CD14-positive monocyte (primary cell): ENCODE results near the gene THSD7A. TPM values are rescaled to one million over a fixed set of nuclear protein-coding genes. Genes with fewer than 3 reads are reported as not detected.

Experiments used
- DNase-seq, 3 donors: peaks; one replicate each; pipeline ENCODE4 v3.0.0-alpha.2; 2011 to 2022
- H2AFZ ChIP-seq: 2 replicates; pipeline ENCODE4 v1.6.0; 2012; ENCODE audit warnings: mild to moderate bottlenecking, low read depth, low read length, inconsistent platforms; ENCODE audit not compliant: insufficient read depth, poor library complexity, severe bottlenecking
- H3K27ac ChIP-seq, 2 donors: 1 replicate in 1 of 2; 2 replicates in 1 of 2; pipeline ENCODE4 v1.5.1; 2012 to 2013; ENCODE audit warnings: low read length in 2 of 2, control low read depth in 1 of 2, inconsistent platforms in 1 of 2, low read depth in 1 of 2, mild to moderate bottlenecking in 1 of 2
- H3K27me3 ChIP-seq, 2 donors: one replicate each; pipeline versions ENCODE4 v1.6.0 to v1.6.1; 2011 to 2013; ENCODE audit warnings: low read length in 2 of 2; ENCODE audit not compliant: control insufficient read depth in 2 of 2, insufficient read depth in 2 of 2
- H3K36me3 ChIP-seq, 2 donors: replicated peaks in 1 of 2; 1 replicate in 1 of 2; 2 replicates in 1 of 2; pipeline versions ENCODE4 v1.5.1 to v1.6.1; 2012 to 2013; ENCODE audit warnings: low read length in 2 of 2, control low read depth in 1 of 2, inconsistent platforms in 1 of 2, mild to moderate bottlenecking in 1 of 2; ENCODE audit not compliant: insufficient read depth in 2 of 2, control insufficient read depth in 1 of 2
- H3K4me1 ChIP-seq, 2 donors: 1 replicate in 1 of 2; 2 replicates in 1 of 2; pipeline versions ENCODE4 v1.5.1 to v1.6.1; 2012 to 2013; ENCODE audit warnings: low read length in 2 of 2, control low read depth in 1 of 2, inconsistent platforms in 1 of 2, mild to moderate bottlenecking in 1 of 2, moderate library complexity in 1 of 2; ENCODE audit not compliant: insufficient read depth in 2 of 2, control insufficient read depth in 1 of 2
- H3K4me2 ChIP-seq: replicated peaks from 2 replicates; pipeline ENCODE3; 2012; ENCODE audit warnings: low read length, moderate library complexity, mild to moderate bottlenecking; ENCODE audit not compliant: poor library complexity, severe bottlenecking; ENCODE audit errors: extremely low read depth
- H3K4me3 ChIP-seq, 3 experiments: fragments of 200-600 bp in 1 of 3; sonication (generic) in 1 of 3; replicated peaks in 1 of 3; 1 replicate in 2 of 3; 2 replicates in 1 of 3; pipeline ENCODE4 v1.5.1; 2011 to 2013; ENCODE audit warnings: low read length in 3 of 3, mild to moderate bottlenecking in 3 of 3, control low read depth in 2 of 3, low read depth in 2 of 3, inconsistent platforms in 1 of 3, moderate library complexity in 1 of 3
- H3K79me2 ChIP-seq: 2 replicates; pipeline ENCODE4 v1.6.0; 2012; ENCODE audit warnings: mild to moderate bottlenecking, control low read depth, inconsistent platforms, low read length, moderate library complexity; ENCODE audit not compliant: insufficient read depth
- H3K9ac ChIP-seq: 2 replicates; pipeline ENCODE4 v1.6.0; 2017; ENCODE audit warnings: low read length, mild to moderate bottlenecking; ENCODE audit not compliant: insufficient read depth, poor library complexity, severe bottlenecking
- H3K9me3 ChIP-seq, 2 donors: replicated peaks in 1 of 2; 1 replicate in 1 of 2; 2 replicates in 1 of 2; pipeline versions ENCODE4 v1.5.1 to v1.6.1; 2012 to 2013; ENCODE audit warnings: low read length in 2 of 2, control low read depth in 1 of 2; ENCODE audit not compliant: control insufficient read depth in 1 of 2, insufficient read depth in 1 of 2
- H4K20me1 ChIP-seq: 2 replicates; pipeline ENCODE4 v1.6.0; 2012; ENCODE audit warnings: mild to moderate bottlenecking, low read length, control low read depth, moderate library complexity; ENCODE audit not compliant: insufficient read depth
- H3K27ac Mint-ChIP-seq, 7 donors: one replicate each; pipeline ENCODE4 v1.8.0; 2020; ENCODE audit warnings: mild to moderate bottlenecking in 7 of 7, mixed read lengths in 7 of 7, moderate library complexity in 6 of 7, inconsistent platforms in 2 of 7
- H3K27me3 Mint-ChIP-seq, 3 donors: one replicate each; pipeline ENCODE4 v1.8.0; 2021 to 2022; ENCODE audit warnings: low read depth in 3 of 3, mild to moderate bottlenecking in 3 of 3, mixed read lengths in 3 of 3, moderate library complexity in 3 of 3, inconsistent platforms in 1 of 3
- H3K36me3 Mint-ChIP-seq, 2 donors: one replicate each; pipeline ENCODE4 v1.8.0; 2020; ENCODE audit warnings: mixed read lengths in 2 of 2, inconsistent platforms in 1 of 2, mild to moderate bottlenecking in 1 of 2
- H3K4me1 Mint-ChIP-seq: one replicate; pipeline ENCODE4 v1.8.0; 2020; ENCODE audit warnings: mild to moderate bottlenecking, mixed read lengths
- H3K4me3 Mint-ChIP-seq, 2 donors: one replicate each; pipeline ENCODE4 v1.8.0; 2020; ENCODE audit warnings: mild to moderate bottlenecking in 2 of 2, mixed read lengths in 2 of 2, moderate library complexity in 1 of 2
- H3K9me3 Mint-ChIP-seq, 7 donors: one replicate each; pipeline ENCODE4 v1.8.0; 2020 to 2022; ENCODE audit warnings: mixed read lengths in 7 of 7, mild to moderate bottlenecking in 6 of 7, moderate library complexity in 6 of 7, inconsistent platforms in 2 of 7
- WGBS: methylation state at CpG from one replicate; pipeline ENCODE4 v1.1.5; 2013; ENCODE audit warnings: missing lambda C conversion rate; ENCODE audit not compliant: insufficient coverage; 5-methylcytosine and 5-hydroxymethylcytosine counted together
- intact Hi-C, 2 donors: fragments of 100-400 bp; cut with micrococcal nuclease; formaldehyde crosslinking; loops; one replicate each; pipeline versions ENCODE4 v1.15.0 to v1.15.1; 2023
- polyA plus RNA-seq, 3 donors: library from polyadenylated mRNA; depleted of rRNA in 1 of 3; unstranded in 2 of 3; stranded (reverse) in 1 of 3; fragments of 300-500 nt in 2 of 3; fragments of >200 nt in 1 of 3; fragmentation: Illumina TruSeq in 2 of 3; gene quantifications; 1 replicate in 2 of 3; 2 replicates in 1 of 3; pipeline ENCODE4 v1.2.3, GENCODE V29; 2012 to 2021
- TF ChIP-seq, protein P1 (sequence below): fragments of 200-600 bp; IDR thresholded peaks from one replicate; pipeline ENCODE4 v1.8.0; 2022; ENCODE audit warnings: antibody characterized with exemption, mild to moderate bottlenecking

THSD7A gene
- polyA plus RNA-seq, 3 donors: under 0.01 TPM; not detected in 2

DNA sequence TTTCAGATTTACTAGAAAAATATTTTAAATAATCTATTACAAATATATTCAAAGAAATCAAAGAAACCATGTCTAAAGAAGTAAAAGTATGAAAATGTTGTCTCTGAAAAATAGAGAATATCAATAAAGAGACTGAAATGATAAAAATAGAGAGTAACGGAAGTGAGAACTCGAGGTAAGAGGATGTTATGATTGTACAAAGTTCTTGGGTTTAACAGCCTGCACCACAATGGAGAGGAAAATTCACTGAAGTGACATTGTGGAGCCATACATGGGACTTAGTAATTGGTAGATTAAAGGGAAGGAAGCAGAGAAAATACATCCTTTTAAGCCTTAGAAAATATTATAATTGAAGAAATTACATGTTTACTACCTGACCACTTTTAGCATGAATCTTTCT is 77.9 kb downstream of the THSD7A start:
- no CpG with 5 or more reads among the region's 2 CpGs for WGBS
- Histone ChIP-seq H3K36me3 (no peaks in the 10 kb centered on the region), H3K27ac (no peak overlapping the region), H3K4me1 (no peaks in the 10 kb centered on the region), H3K79me2 (no peaks in the 10 kb centered on the region), H3K9ac (no peak overlapping the region), H3K4me3 (no peak overlapping the region), H4K20me1 (no peaks in the 10 kb centered on the region), H3K9me3 (no peaks in the 10 kb centered on the region), H2AFZ (no peak overlapping the region), H3K4me2 (no peak overlapping the region), H3K27me3 (no peaks in the 10 kb centered on the region)
- TF ChIP-seq, protein P1, sequence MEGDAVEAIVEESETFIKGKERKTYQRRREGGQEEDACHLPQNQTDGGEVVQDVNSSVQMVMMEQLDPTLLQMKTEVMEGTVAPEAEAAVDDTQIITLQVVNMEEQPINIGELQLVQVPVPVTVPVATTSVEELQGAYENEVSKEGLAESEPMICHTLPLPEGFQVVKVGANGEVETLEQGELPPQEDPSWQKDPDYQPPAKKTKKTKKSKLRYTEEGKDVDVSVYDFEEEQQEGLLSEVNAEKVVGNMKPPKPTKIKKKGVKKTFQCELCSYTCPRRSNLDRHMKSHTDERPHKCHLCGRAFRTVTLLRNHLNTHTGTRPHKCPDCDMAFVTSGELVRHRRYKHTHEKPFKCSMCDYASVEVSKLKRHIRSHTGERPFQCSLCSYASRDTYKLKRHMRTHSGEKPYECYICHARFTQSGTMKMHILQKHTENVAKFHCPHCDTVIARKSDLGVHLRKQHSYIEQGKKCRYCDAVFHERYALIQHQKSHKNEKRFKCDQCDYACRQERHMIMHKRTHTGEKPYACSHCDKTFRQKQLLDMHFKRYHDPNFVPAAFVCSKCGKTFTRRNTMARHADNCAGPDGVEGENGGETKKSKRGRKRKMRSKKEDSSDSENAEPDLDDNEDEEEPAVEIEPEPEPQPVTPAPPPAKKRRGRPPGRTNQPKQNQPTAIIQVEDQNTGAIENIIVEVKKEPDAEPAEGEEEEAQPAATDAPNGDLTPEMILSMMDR: no peak
- H3K4me3 Mint-ChIP-seq: no peak overlapping the region
- no peaks in the 10 kb centered on the region for H3K27me3 Mint-ChIP-seq
- no peak for DNase-seq
- no peaks in the 10 kb centered on the region for H3K36me3 Mint-ChIP-seq
- intact Hi-C loops: no loop called here
- peaks cover 0 to 2% (median 0%) of the 10 kb centered on the region in 7 donors for H3K9me3 Mint-ChIP-seq
- no peak overlapping the region for H3K27ac Mint-ChIP-seq
- no peaks in the 10 kb centered on the region for H3K4me1 Mint-ChIP-seq

DNA sequence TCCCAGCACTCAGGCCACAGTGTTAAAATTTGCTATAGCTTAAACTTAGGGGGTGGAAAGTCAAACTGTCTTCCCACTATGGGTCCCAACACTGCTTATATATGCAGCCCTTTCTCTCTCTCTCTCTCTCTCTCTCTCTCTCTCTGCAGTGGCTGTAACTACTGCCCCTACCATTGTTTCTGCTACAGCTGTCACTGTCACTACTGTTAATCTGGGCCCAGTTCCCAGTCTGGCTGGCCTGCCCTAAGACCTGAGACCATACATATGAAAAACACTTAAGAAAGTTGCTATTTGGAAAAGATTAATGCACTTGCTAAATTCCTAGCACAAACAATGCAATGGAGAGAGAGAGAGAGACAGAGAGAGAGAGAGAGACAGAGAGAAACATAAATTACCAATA is 78.6 kb downstream of the THSD7A start:
- H3K4me3 Mint-ChIP-seq: no peak overlapping the region

More for the DNA sequence above, 78.6 kb downstream of the THSD7A start:
- intact Hi-C loops: no loop called here
- no peaks in the 10 kb centered on the region for H3K27me3 ChIP-seq
- Mint-ChIP-seq H3K36me3 (no peaks in the 10 kb centered on the region), H3K27me3 (no peaks in the 10 kb centered on the region), H3K9me3 (peaks cover 0 to 2% (median 0%) of the 10 kb centered on the region in 7 donors), H3K4me1 (no peaks in the 10 kb centered on the region), H3K27ac (no peak overlapping the region)
- no peak overlapping the region for H3K4me3 ChIP-seq
- no peak overlapping the region for H2AFZ ChIP-seq
- H3K79me2 ChIP-seq: no peaks in the 10 kb centered on the region
- TF ChIP-seq, protein P1: no peak
- no peak overlapping the region for H3K9ac ChIP-seq
- H3K9me3 ChIP-seq: no peaks in the 10 kb centered on the region
- no peak overlapping the region for H3K27ac ChIP-seq
- H3K4me1 ChIP-seq: no peaks in the 10 kb centered on the region
- no peak for DNase-seq
- H3K4me2 ChIP-seq: no peak overlapping the region
- H4K20me1 ChIP-seq: no peaks in the 10 kb centered on the region
- no peaks in the 10 kb centered on the region for H3K36me3 ChIP-seq
